Putamen (tissue), 1 donor: Measurements from ENCODE around the gene LALBA.
"Not testable (repeated sequence)": the region's sequence is repeated elsewhere in the genome, so short reads cannot be mapped to it uniquely, and the experiment has no call there.

Source experiments
- DNase-seq: peaks from one replicate; pipeline ENCODE4 v3.0.0-alpha.2; 2016; ENCODE audit warnings: low spot score

The LALBA gene

GRCh38 chr12:48527891-48528670, 41.8 kb downstream of the LALBA start:
- DNase-seq: no peak

- DNase-seq: no peak
Observed at GRCh38 chr12:48525332-48525731, 44.5 kb downstream of the LALBA start, which contains the start of gene OR8S1. TSS of gene OR8S1 (plus strand) at chr12:48525632. CDS start at chr12:48525632, 0 bp downstream.

- not testable (repeated sequence) for DNase-seq
Observed at GRCh38 chr12:48520381-48520780, 49.5 kb downstream of the LALBA start.
